A549 treated with GW870086 at 1 μM for 4 hours (cell line): ENCODE data around the gene GALNT9. TPM values are rescaled to one million over a fixed set of nuclear protein-coding genes. Genes with fewer than 3 reads are reported as not detected.

ENCODE experiments used
- total RNA-seq: library from RNA; stranded (reverse); fragments of 200-300 nt; extraction: Qiagen RNA extraction; gene quantifications from 5 replicates; pipeline ENCODE4 v1.2.3, GENCODE V29; 2022; ENCODE audit warnings: low read depth

GALNT9 gene
- total RNA-seq = 4.8 to 7.7 TPM (median 6.2 TPM) in 5 replicates

DNA sequence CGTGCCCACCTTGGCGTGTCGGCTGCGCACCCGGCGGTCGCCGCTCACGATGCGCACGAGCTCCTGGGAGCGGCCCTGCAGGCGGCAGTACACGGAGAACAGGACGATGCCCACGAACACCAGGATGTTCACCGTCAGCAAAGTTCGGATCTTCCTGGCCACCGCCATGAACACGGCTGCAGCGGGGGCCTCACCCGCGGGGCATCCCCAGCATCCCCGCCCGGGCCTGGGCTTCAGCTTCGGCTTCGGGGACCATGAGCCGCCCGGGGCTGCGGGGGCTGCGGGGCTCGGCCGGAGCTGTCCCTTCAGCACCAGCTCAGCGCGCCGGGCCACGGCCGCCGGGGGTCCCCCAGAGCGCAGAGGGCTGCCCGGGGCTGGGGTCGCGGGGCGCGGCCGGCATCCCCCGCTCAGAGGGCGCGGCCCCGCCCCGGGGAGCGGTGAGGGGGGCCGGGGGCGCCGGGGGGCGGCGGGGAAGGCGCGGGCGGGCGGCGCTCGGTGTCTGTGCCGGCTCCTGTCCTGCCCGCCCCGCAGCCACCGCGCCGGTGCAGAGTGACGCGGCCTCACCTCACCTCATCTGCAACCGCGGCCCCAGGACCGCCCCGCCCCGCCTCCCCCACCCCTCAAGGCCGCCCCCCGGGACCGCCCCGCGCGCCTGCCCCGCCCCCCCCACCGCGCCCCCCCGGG is at the start of gene GALNT9:
TSS of gene GALNT9 (minus strand) at position 554 of the 684 bp plus-strand sequence. CDS start at position 168, 386 bp downstream.

Other genes starting within 250 kb of the GALNT9 start
- gene DDX51, start 185.3 kb downstream of the GALNT9 start, total RNA-seq = 20.3 to 30.9 TPM (median 26.2 TPM) in 5 replicates
- 43.3 to 60.0 TPM (median 56.6 TPM) in 5 replicates for gene NOC4L, start 185.1 kb downstream of the GALNT9 start, total RNA-seq
- 62.2 to 94.9 TPM (median 92.4 TPM) in 5 replicates for gene FBRSL1, start 160.6 kb upstream of the GALNT9 start, total RNA-seq